HepG2 (cell line): Measurements from ENCODE around the gene CKS1B. TPM values are rescaled to one million over a fixed set of nuclear protein-coding genes. Genes with fewer than 3 reads are reported as not detected.

Experiments
- ATAC-seq: fragments of 200-7000 bp; cut with Tn5 transposase; 3 replicates; pipeline ENCODE4 v1.9.1; 2020; ENCODE audit warnings: mild to moderate bottlenecking, moderate library complexity
- BruUV-seq: library from RNA; stranded (reverse); fragments of 400-500 nt; replicated peaks from 2 replicates; lab custom pipeline; 2021; lab: Mats Ljungman, UMichigan
- CTCF ChIA-PET: fragments of 300-600 bp; formaldehyde crosslinking; extraction: SDS; loops from one replicate; lab custom pipeline; 2021; ENCODE audit warnings: low total read pairs, inconsistent platforms, low intra/inter-chr PET ratio; lab: Yijun Ruan, JAX
- POLR2A ChIA-PET: fragments of 350-600 bp; sonication (Branson Sonifier 250); formaldehyde crosslinking; loops from one replicate; lab custom pipeline; 2020; ENCODE audit warnings: antibody characterized with exemption, inconsistent platforms; lab: Yijun Ruan, JAX
- DNase-seq: peaks from one replicate; pipeline ENCODE4 v3.0.0-alpha.2; 2015; ENCODE audit warnings: low spot score
- FAIRE-seq: peaks from 3 replicates; lab custom pipeline; 2011; peaks lifted over from hg19 to GRCh38; lab: Jason Lieb, UNC
- H2AFZ ChIP-seq: one replicate; pipeline ENCODE4 v1.6.1; 2011; ENCODE audit warnings: low read length, inconsistent platforms
- H3K27ac ChIP-seq: fragments of 300-600 bp; 3 replicates; pipeline ENCODE4 v1.8.0; 2011; ENCODE audit warnings: mixed run types, mild to moderate bottlenecking, mixed read lengths, low read length, inconsistent platforms; ENCODE audit not compliant: insufficient read depth; ENCODE audit errors: extremely low read length
- H3K27me3 ChIP-seq, 2 experiments: fragments of 200-600 bp in 1 of 2; 2 replicates in 1 of 2; 3 replicates in 1 of 2; pipeline versions ENCODE4 v1.6.0 to v1.8.0; 2011; ENCODE audit warnings: low read length in 2 of 2, mild to moderate bottlenecking in 2 of 2, moderate library complexity in 2 of 2, inconsistent platforms in 1 of 2; ENCODE audit not compliant: insufficient read depth in 2 of 2, control insufficient read depth in 1 of 2
- H3K36me3 ChIP-seq, 2 experiments: fragments of 200-600 bp in 1 of 2; replicated peaks in 1 of 2; 2 replicates in 1 of 2; 3 replicates in 1 of 2; pipeline versions ENCODE4 v1.5.1 to v1.8.0; 2011; ENCODE audit warnings: low read length in 2 of 2, inconsistent platforms in 1 of 2; ENCODE audit not compliant: insufficient read depth in 2 of 2, control insufficient read depth in 1 of 2
- H3K4me1 ChIP-seq: 2 replicates; pipeline ENCODE4 v1.5.1; 2012; ENCODE audit warnings: low read length, inconsistent platforms; ENCODE audit not compliant: insufficient read depth
- H3K4me2 ChIP-seq: 2 replicates; pipeline ENCODE4 v1.6.0; 2011; ENCODE audit warnings: low read depth, low read length, inconsistent platforms
- H3K4me3 ChIP-seq, 3 experiments: fragments of 200-600 bp in 1 of 3; sonication (generic), shearing (Covaris generic) in 1 of 3; replicated peaks in 1 of 3; 2 replicates each; pipeline ENCODE4 v1.5.1; 2011 to 2016; ENCODE audit warnings: low read length in 3 of 3, inconsistent platforms in 2 of 3, low read depth in 2 of 3, mild to moderate bottlenecking in 2 of 3, control low read depth in 1 of 3, mixed read lengths in 1 of 3; ENCODE audit not compliant: insufficient read depth in 1 of 3
- H3K79me2 ChIP-seq: one replicate; pipeline ENCODE4 v1.6.1; 2011; ENCODE audit warnings: low read length, inconsistent platforms; ENCODE audit not compliant: insufficient read depth
- H3K9ac ChIP-seq: 2 replicates; pipeline ENCODE4 v1.6.0; 2011; ENCODE audit warnings: mild to moderate bottlenecking, low read depth, low read length, inconsistent platforms; ENCODE audit not compliant: insufficient read depth
- H3K9me3 ChIP-seq: 2 replicates; pipeline ENCODE4 v1.5.1; 2012; ENCODE audit warnings: mild to moderate bottlenecking, low read length
- H4K20me1 ChIP-seq: 2 replicates; pipeline ENCODE4 v1.6.0; 2011; ENCODE audit warnings: inconsistent platforms, mild to moderate bottlenecking, low read length, moderate library complexity; ENCODE audit not compliant: insufficient read depth
- CHD2 ChIP-seq: IDR thresholded peaks from 2 replicates; pipeline ENCODE4 v1.6.1; 2011; ENCODE audit warnings: low read depth, low read length, improper control_type of control experiment
- FOXK2 ChIP-seq: fragments of 450-650 bp; IDR thresholded peaks from 2 replicates; pipeline ENCODE4 v1.6.1; 2016
- GATA4 ChIP-seq: sonication (generic); IDR thresholded peaks from 2 replicates; pipeline ENCODE4 v1.6.1; 2016; ENCODE audit warnings: antibody characterized with exemption, low read depth, borderline replicate concordance
- MXD1 ChIP-seq: sonication (generic); formaldehyde crosslinking; IDR thresholded peaks from 2 replicates; pipeline ENCODE4 v1.4.0; 2020; ENCODE audit warnings: mild to moderate bottlenecking, missing genetic modification reagents
- ZFP82 ChIP-seq: sonication (generic); formaldehyde crosslinking; IDR thresholded peaks from 2 replicates; pipeline ENCODE4 v1.5.1; 2020; ENCODE audit warnings: mild to moderate bottlenecking, missing genetic modification reagents, borderline replicate concordance
- ZFX ChIP-seq: sonication (generic); formaldehyde crosslinking; IDR thresholded peaks from 2 replicates; pipeline ENCODE4 v1.4.0; 2020; ENCODE audit warnings: mild to moderate bottlenecking, low read depth, missing genetic modification reagents, moderate library complexity
- ZNF441 ChIP-seq: sonication (generic); formaldehyde crosslinking; IDR thresholded peaks from 2 replicates; pipeline ENCODE4 v1.7.0; 2021; ENCODE audit warnings: missing genetic modification reagents, borderline replicate concordance
- ZNF589 ChIP-seq: sonication (generic); formaldehyde crosslinking; conservative IDR thresholded peaks from 2 replicates; pipeline ENCODE4 v1.8.0; 2022; ENCODE audit warnings: mild to moderate bottlenecking, moderate library complexity, missing genetic modification reagents
- ZNF720 ChIP-seq: sonication (generic); formaldehyde crosslinking; IDR thresholded peaks from 2 replicates; pipeline ENCODE4 v1.4.0; 2020; ENCODE audit warnings: missing genetic modification reagents
- ZNF781 ChIP-seq: sonication (generic); formaldehyde crosslinking; IDR thresholded peaks from 2 replicates; pipeline ENCODE4 v1.5.1; 2020; ENCODE audit warnings: borderline replicate concordance, mild to moderate bottlenecking, missing genetic modification reagents; ENCODE audit errors: not compliant biosample characterization
- WGBS: methylation state at CpG from one replicate; pipeline ENCODE4 v1.1.6; 2017; ENCODE audit warnings: low lambda C conversion rate; 5-methylcytosine and 5-hydroxymethylcytosine counted together
- in situ Hi-C: cut with HindIII; loops from 2 replicates; pipeline ENCODE4 v1.10.0; 2017; ENCODE audit warnings: low pct_unique_long_range_greater_than_20kb; ENCODE audit not compliant: extremely low pct_ligation_motif_present
- intact Hi-C: fragments of 100-400 bp; cut with micrococcal nuclease; formaldehyde crosslinking; loops from one replicate; pipeline ENCODE4 v1.10.0; 2022; ENCODE audit not compliant: unreplicated experiment
- polyA plus RNA-seq, 8 experiments: library from polyadenylated mRNA; depleted of rRNA in 3 of 8; stranded (reverse) in 7 of 8; unstranded in 1 of 8; fragments of >200 nt; fragmentation: Illumina TruSeq in 4 of 8; extraction: Trizol in 4 of 8; gene quantifications; 2 replicates each; pipeline versions ENCODE4 v1.2.1 to v1.2.3, GENCODE V29; 2011 to 2016; ENCODE audit warnings: low read depth in 4 of 8, missing spikeins in 1 of 8, mixed read lengths in 1 of 8; ENCODE audit not compliant: insufficient read depth in 1 of 8
- total RNA-seq, 5 experiments: library from RNA; depleted of rRNA; stranded (reverse); fragments of >200 nt; fragmentation: Illumina TruSeq; extraction: Trizol; gene quantifications; 2 replicates each; pipeline ENCODE4 v1.2.3, GENCODE V29; 2016; ENCODE audit warnings: low read depth in 1 of 5
- TF ChIP-seq, protein P1 (sequence below): sonication (generic); formaldehyde crosslinking; IDR thresholded peaks from 2 replicates; pipeline ENCODE4 v1.4.0; 2020; ENCODE audit warnings: missing genetic modification reagents, mild to moderate bottlenecking, borderline replicate concordance
- TF ChIP-seq, protein P2 (sequence below): sonication (generic); formaldehyde crosslinking; IDR thresholded peaks from 2 replicates; pipeline ENCODE4 v1.8.1; 2023; ENCODE audit warnings: mild to moderate bottlenecking, missing genetic modification reagents
- TF ChIP-seq, protein P3 (sequence below): sonication (generic); formaldehyde crosslinking; IDR thresholded peaks from 2 replicates; pipeline ENCODE4 v1.4.0; 2020; ENCODE audit warnings: missing genetic modification reagents

Gene CKS1B
- total and polyA plus RNA-seq, 2 of the 13 experiments (the other 11 are each of a cell fraction or from before 2014, with no cell fraction given) = 217 to 222 TPM

- TF ChIP-seq, protein P1, sequence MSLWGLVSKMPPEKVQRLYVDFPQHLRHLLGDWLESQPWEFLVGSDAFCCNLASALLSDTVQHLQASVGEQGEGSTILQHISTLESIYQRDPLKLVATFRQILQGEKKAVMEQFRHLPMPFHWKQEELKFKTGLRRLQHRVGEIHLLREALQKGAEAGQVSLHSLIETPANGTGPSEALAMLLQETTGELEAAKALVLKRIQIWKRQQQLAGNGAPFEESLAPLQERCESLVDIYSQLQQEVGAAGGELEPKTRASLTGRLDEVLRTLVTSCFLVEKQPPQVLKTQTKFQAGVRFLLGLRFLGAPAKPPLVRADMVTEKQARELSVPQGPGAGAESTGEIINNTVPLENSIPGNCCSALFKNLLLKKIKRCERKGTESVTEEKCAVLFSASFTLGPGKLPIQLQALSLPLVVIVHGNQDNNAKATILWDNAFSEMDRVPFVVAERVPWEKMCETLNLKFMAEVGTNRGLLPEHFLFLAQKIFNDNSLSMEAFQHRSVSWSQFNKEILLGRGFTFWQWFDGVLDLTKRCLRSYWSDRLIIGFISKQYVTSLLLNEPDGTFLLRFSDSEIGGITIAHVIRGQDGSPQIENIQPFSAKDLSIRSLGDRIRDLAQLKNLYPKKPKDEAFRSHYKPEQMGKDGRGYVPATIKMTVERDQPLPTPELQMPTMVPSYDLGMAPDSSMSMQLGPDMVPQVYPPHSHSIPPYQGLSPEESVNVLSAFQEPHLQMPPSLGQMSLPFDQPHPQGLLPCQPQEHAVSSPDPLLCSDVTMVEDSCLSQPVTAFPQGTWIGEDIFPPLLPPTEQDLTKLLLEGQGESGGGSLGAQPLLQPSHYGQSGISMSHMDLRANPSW (CRISPR knock-in tag) = peak; percentile 32; the same call in 1 of the 2 replicates
- TF ChIP-seq ZNF781 (CRISPR knock-in tag) = no peak
- peak; percentile 84 for TF ChIP-seq FOXK2
- TF ChIP-seq ZNF720 (CRISPR knock-in tag) = no peak
- TF ChIP-seq, all 625 proteins: peak for 293
Measured at GRCh38 chr1:154961207-154962155, 13.0 kb upstream of the CKS1B start, which contains the start of gene PYGO2 (continued).

DNA sequence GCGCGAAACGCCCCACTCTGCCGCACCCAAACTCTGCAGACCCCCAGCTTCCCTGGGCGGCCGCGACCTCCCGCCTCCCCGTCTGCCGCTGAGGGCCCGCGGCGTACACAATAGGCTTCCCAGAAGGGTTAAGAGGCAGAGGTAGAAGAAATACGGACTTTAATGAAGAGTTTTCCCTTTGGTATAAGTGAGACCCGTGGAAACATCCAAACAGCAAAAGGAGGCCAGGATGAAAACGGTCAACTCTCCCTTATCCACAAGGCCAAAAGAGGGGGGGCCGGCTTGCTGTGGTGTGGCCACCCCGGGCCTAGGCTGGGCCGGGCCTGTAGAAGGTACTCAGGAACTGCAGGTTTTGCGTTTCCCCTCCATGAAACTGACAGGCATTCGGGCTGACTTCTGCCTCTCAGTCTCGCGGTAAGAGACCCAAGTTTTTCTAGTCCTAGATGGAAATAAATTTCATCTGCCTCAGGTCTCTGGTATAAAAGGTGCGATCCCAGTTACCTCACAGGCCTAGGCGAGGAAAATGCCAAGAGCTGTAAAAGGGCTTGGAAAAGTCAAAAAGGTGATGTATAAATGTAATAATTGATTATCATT lies 12.2 kb upstream of the CKS1B start:
- intact Hi-C loops (no loop called here), in situ Hi-C loops (loop anchor here (5.0 kb wide), 1 partner anchor 35 kb away; no protein-coding TSS in a partner anchor)
- DNase-seq (no peak), ATAC-seq (peak; percentile 14), FAIRE-seq (peak; percentile 8)
- H4K20me1 ChIP-seq = no peaks in the 10 kb centered on the region
- ChIA-PET CTCF (interaction anchor here (0.9 to 3.7 kb wide), 4 partner anchors 10 to 99 kb away, joined by 3 to 24 read pairs (median 4); no protein-coding TSS in a partner anchor), POLR2A (interaction anchor here (1.1 to 8.3 kb wide), 5 partner anchors 11 to 89 kb away, joined by 5 to 148 read pairs (median 8); partner anchors contain the start of genes ADAM15, CKS1B and SHC1)
- H3K79me2 ChIP-seq = peaks cover 17% of the 10 kb centered on the region
- no peak overlapping the region for H2AFZ ChIP-seq
- no TSS peak for BruUV-seq
- 12% methylated on average over 15 of the region's 25 CpGs for WGBS
- H3K4me2 ChIP-seq = peak overlapping the region; percentile 92
- no peaks in the 10 kb centered on the region; a peak in 1 of 5 replicates for H3K27me3 ChIP-seq
- H3K4me3 ChIP-seq = peak overlapping the region; percentile 72 to 87 (median 80)
- H3K4me1 ChIP-seq = peaks cover 48% of the 10 kb centered on the region
- H3K9ac ChIP-seq = peak overlapping the region; percentile 97
- H3K36me3 ChIP-seq = peaks cover 18 to 53% of the 10 kb centered on the region in 2 experiments
- H3K9me3 ChIP-seq = no peaks in the 10 kb centered on the region
- peak overlapping the region; percentile 96 for H3K27ac ChIP-seq
- TF ChIP-seq GATA4 = 0 out of 2 replicates have a peak, but pooled peaks have one; percentile 2
- TF ChIP-seq MXD1 = peak; percentile 9; the same call in 1 of the 2 replicates
- TF ChIP-seq ZNF589 = 0 out of 2 replicates have a peak, but pooled peaks have one; percentile 18
- TF ChIP-seq ZFX = peak; percentile 76
- 0 out of 2 replicates have a peak, but pooled peaks have one; percentile 0 for TF ChIP-seq ZFP82 (CRISPR knock-in tag)
- TF ChIP-seq ZNF441 (CRISPR knock-in tag) = 0 out of 2 replicates have a peak, but pooled peaks have one; percentile 0
- TF ChIP-seq CHD2 = peak; percentile 64; the same call in 1 of the 2 replicates
- TF ChIP-seq, protein P2, sequence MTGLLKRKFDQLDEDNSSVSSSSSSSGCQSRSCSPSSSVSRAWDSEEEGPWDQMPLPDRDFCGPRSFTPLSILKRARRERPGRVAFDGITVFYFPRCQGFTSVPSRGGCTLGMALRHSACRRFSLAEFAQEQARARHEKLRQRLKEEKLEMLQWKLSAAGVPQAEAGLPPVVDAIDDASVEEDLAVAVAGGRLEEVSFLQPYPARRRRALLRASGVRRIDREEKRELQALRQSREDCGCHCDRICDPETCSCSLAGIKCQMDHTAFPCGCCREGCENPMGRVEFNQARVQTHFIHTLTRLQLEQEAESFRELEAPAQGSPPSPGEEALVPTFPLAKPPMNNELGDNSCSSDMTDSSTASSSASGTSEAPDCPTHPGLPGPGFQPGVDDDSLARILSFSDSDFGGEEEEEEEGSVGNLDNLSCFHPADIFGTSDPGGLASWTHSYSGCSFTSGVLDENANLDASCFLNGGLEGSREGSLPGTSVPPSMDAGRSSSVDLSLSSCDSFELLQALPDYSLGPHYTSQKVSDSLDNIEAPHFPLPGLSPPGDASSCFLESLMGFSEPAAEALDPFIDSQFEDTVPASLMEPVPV (CRISPR knock-in tag) = 0 out of 2 replicates have a peak, but pooled peaks have one; percentile 5
- TF ChIP-seq, protein P3, sequence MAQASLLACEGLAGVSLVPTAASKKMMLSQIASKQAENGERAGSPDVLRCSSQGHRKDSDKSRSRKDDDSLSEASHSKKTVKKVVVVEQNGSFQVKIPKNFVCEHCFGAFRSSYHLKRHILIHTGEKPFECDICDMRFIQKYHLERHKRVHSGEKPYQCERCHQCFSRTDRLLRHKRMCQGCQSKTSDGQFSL = peak; percentile 68; the same call in 1 of the 2 replicates
